NCI-H2107 treated with DMSO at 0.1 percent for 48 hours (cell line): Measurements from ENCODE around the gene METRNL.
"Not testable (repeated sequence)": the region's sequence is repeated elsewhere in the genome, so short reads cannot be mapped to it uniquely, and the experiment has no call there.

Experiments
- DNase-seq: peaks from one replicate; lab custom pipeline; 2025; ENCODE audit not compliant: unreplicated experiment; lab: John Stamatoyannopoulos, UW

The METRNL gene

GRCh38 chr17:83134456-83134855 lies 55.0 kb downstream of the METRNL start:
- DNase-seq, result not testable (repeated sequence)

- DNase-seq, result no peak
Observed at GRCh38 chr17:83135692-83136091, 56.3 kb downstream of the METRNL start.

- no peak for DNase-seq
Observed at GRCh38 chr17:83136156-83136555, 56.7 kb downstream of the METRNL start.

GRCh38 chr17:83136931-83137330 lies 57.5 kb downstream of the METRNL start:
- DNase-seq, result no peak

GRCh38 chr17:83137523-83137922 lies 58.1 kb downstream of the METRNL start:
- DNase-seq, result no peak

GRCh38 chr17:83138820-83139219 lies 59.4 kb downstream of the METRNL start:
- DNase-seq, result no peak

- not testable (repeated sequence) for DNase-seq
Observed at GRCh38 chr17:83139541-83140248, 60.3 kb downstream of the METRNL start.

GRCh38 chr17:83140249-83140566 lies 60.8 kb downstream of the METRNL start:
- not testable (repeated sequence) for DNase-seq

- DNase-seq, result no peak
Observed at GRCh38 chr17:83142619-83143018, 63.2 kb downstream of the METRNL start.

GRCh38 chr17:83143817-83144231 lies 64.4 kb downstream of the METRNL start:
- DNase-seq, result no peak
